Measurements from ENCODE around the gene RUNX2.

The RUNX2 gene

GRCh38 chr6:45323656-45324224 lies 4.4 kb upstream of the RUNX2 start:
- no peaks in the 10 kb centered on the region for H3K36me3 Mint-ChIP-seq
- peaks cover 42% of the 10 kb centered on the region for H3K4me1 Mint-ChIP-seq
- peak overlapping the region; percentile 47 for H3K4me3 Mint-ChIP-seq
- H3K27me3 Mint-ChIP-seq: no peaks in the 10 kb centered on the region
- no peaks in the 10 kb centered on the region for H3K9me3 Mint-ChIP-seq
- H3K27ac Mint-ChIP-seq: no peak overlapping the region

- H3K4me3 Mint-ChIP-seq: no peak overlapping the region
- H3K36me3 Mint-ChIP-seq: no peaks in the 10 kb centered on the region
- no peaks in the 10 kb centered on the region for H3K27me3 Mint-ChIP-seq
- H3K27ac Mint-ChIP-seq: no peak overlapping the region
- peaks cover 51% of the 10 kb centered on the region for H3K4me1 Mint-ChIP-seq
- H3K9me3 Mint-ChIP-seq: no peaks in the 10 kb centered on the region
Observed at GRCh38 chr6:45326698-45327417, 1.3 kb upstream of the RUNX2 start.

- H3K36me3 Mint-ChIP-seq: no peaks in the 10 kb centered on the region
- H3K9me3 Mint-ChIP-seq: no peaks in the 10 kb centered on the region
- no peak overlapping the region for H3K27ac Mint-ChIP-seq
- H3K4me1 Mint-ChIP-seq: peaks cover 40% of the 10 kb centered on the region
- no peaks in the 10 kb centered on the region for H3K27me3 Mint-ChIP-seq
- H3K4me3 Mint-ChIP-seq: peak overlapping the region; percentile 7
Observed at GRCh38 chr6:45328523-45328922, 393 bp downstream of the RUNX2 start.

- Mint-ChIP-seq H3K4me1 (no peaks in the 10 kb centered on the region), H3K9me3 (no peaks in the 10 kb centered on the region), H3K4me3 (no peak overlapping the region), H3K27me3 (no peaks in the 10 kb centered on the region), H3K36me3 (peaks cover 4% of the 10 kb centered on the region), H3K27ac (no peak overlapping the region)
Observed at GRCh38 chr6:45344900-45345299, 16.8 kb downstream of the RUNX2 start.

GRCh38 chr6:45350186-45350710 lies 22.1 kb downstream of the RUNX2 start:
- H3K36me3 Mint-ChIP-seq: peaks cover 8% of the 10 kb centered on the region
- H3K9me3 Mint-ChIP-seq: no peaks in the 10 kb centered on the region
- H3K4me3 Mint-ChIP-seq: no peak overlapping the region
- no peaks in the 10 kb centered on the region for H3K27me3 Mint-ChIP-seq
- no peak overlapping the region for H3K27ac Mint-ChIP-seq
- H3K4me1 Mint-ChIP-seq: peaks cover 12% of the 10 kb centered on the region

GRCh38 chr6:45351076-45351475 lies 22.9 kb downstream of the RUNX2 start:
- Mint-ChIP-seq H3K36me3 (peaks cover 8% of the 10 kb centered on the region), H3K27ac (no peak overlapping the region), H3K4me1 (peaks cover 12% of the 10 kb centered on the region), H3K9me3 (no peaks in the 10 kb centered on the region), H3K27me3 (no peaks in the 10 kb centered on the region), H3K4me3 (no peak overlapping the region)

- no peak overlapping the region for H3K4me3 Mint-ChIP-seq
- H3K36me3 Mint-ChIP-seq: peaks cover 8% of the 10 kb centered on the region
- H3K4me1 Mint-ChIP-seq: peaks cover 12% of the 10 kb centered on the region
- H3K27me3 Mint-ChIP-seq: no peaks in the 10 kb centered on the region
- H3K9me3 Mint-ChIP-seq: no peaks in the 10 kb centered on the region
- no peak overlapping the region for H3K27ac Mint-ChIP-seq
Observed at GRCh38 chr6:45351667-45352066, 23.5 kb downstream of the RUNX2 start.

GRCh38 chr6:45353654-45354053 lies 25.5 kb downstream of the RUNX2 start:
- Mint-ChIP-seq H3K27ac (no peak overlapping the region), H3K4me1 (peaks cover 12% of the 10 kb centered on the region), H3K4me3 (no peak overlapping the region), H3K36me3 (peaks cover 8% of the 10 kb centered on the region), H3K27me3 (no peaks in the 10 kb centered on the region), H3K9me3 (no peaks in the 10 kb centered on the region)

GRCh38 chr6:45364466-45364865 lies 36.3 kb downstream of the RUNX2 start:
- Mint-ChIP-seq H3K4me3 (no peak overlapping the region), H3K27ac (no peak overlapping the region), H3K36me3 (peaks cover 2% of the 10 kb centered on the region), H3K4me1 (no peaks in the 10 kb centered on the region), H3K9me3 (no peaks in the 10 kb centered on the region), H3K27me3 (no peaks in the 10 kb centered on the region)

- H3K4me3 Mint-ChIP-seq: no peak overlapping the region
- no peaks in the 10 kb centered on the region for H3K4me1 Mint-ChIP-seq
- peaks cover 2% of the 10 kb centered on the region for H3K36me3 Mint-ChIP-seq
Observed at GRCh38 chr6:45365036-45365435, 36.9 kb downstream of the RUNX2 start.

GRCh38 chr6:45366534-45366933 lies 38.4 kb downstream of the RUNX2 start:
- no peaks in the 10 kb centered on the region for H3K9me3 Mint-ChIP-seq
- H3K27me3 Mint-ChIP-seq: no peaks in the 10 kb centered on the region
- no peak overlapping the region for H3K4me3 Mint-ChIP-seq
- peaks cover 2% of the 10 kb centered on the region for H3K4me1 Mint-ChIP-seq
- peaks cover 2% of the 10 kb centered on the region for H3K36me3 Mint-ChIP-seq
- H3K27ac Mint-ChIP-seq: no peak overlapping the region

More at GRCh38 chr6:45365036-45365435, 36.9 kb downstream of the RUNX2 start:
- no peaks in the 10 kb centered on the region for H3K9me3 Mint-ChIP-seq
- H3K27me3 Mint-ChIP-seq: no peaks in the 10 kb centered on the region
- H3K27ac Mint-ChIP-seq: no peak overlapping the region

- Mint-ChIP-seq H3K4me1 (peaks cover 10% of the 10 kb centered on the region), H3K36me3 (peaks cover 2% of the 10 kb centered on the region), H3K27ac (no peak overlapping the region), H3K4me3 (no peak overlapping the region), H3K27me3 (no peaks in the 10 kb centered on the region), H3K9me3 (no peaks in the 10 kb centered on the region)
Observed at GRCh38 chr6:45367999-45368398, 39.9 kb downstream of the RUNX2 start.

GRCh38 chr6:45369870-45370269 lies 41.7 kb downstream of the RUNX2 start:
- H3K4me3 Mint-ChIP-seq: no peak overlapping the region
- H3K27ac Mint-ChIP-seq: no peak overlapping the region

GRCh38 chr6:45371924-45372573 lies 43.9 kb downstream of the RUNX2 start:
- Mint-ChIP-seq H3K4me1 (peaks cover 27% of the 10 kb centered on the region), H3K36me3 (peaks cover 2% of the 10 kb centered on the region), H3K27me3 (no peaks in the 10 kb centered on the region), H3K9me3 (no peaks in the 10 kb centered on the region), H3K4me3 (no peak overlapping the region), H3K27ac (peak overlapping the region; percentile 86)

More at GRCh38 chr6:45369870-45370269, 41.7 kb downstream of the RUNX2 start:
- Mint-ChIP-seq H3K36me3 (peaks cover 2% of the 10 kb centered on the region), H3K4me1 (peaks cover 10% of the 10 kb centered on the region), H3K27me3 (no peaks in the 10 kb centered on the region), H3K9me3 (no peaks in the 10 kb centered on the region)

GRCh38 chr6:45375449-45375848 lies 47.3 kb downstream of the RUNX2 start:
- no peak overlapping the region for H3K27ac Mint-ChIP-seq
- H3K36me3 Mint-ChIP-seq: no peaks in the 10 kb centered on the region
- no peaks in the 10 kb centered on the region for H3K9me3 Mint-ChIP-seq
- H3K4me3 Mint-ChIP-seq: peak overlapping the region; percentile 9
- peaks cover 35% of the 10 kb centered on the region for H3K4me1 Mint-ChIP-seq
- H3K27me3 Mint-ChIP-seq: no peaks in the 10 kb centered on the region
